Measurements from ENCODE around the gene PPME1. TPM values are rescaled to one million over a fixed set of nuclear protein-coding genes. Genes with fewer than 3 reads are reported as not detected.

Gene PPME1
- total RNA-seq, 6 donors from 2014 or later, result 13.9 to 36.9 (median 29.5) TPM

DNA sequence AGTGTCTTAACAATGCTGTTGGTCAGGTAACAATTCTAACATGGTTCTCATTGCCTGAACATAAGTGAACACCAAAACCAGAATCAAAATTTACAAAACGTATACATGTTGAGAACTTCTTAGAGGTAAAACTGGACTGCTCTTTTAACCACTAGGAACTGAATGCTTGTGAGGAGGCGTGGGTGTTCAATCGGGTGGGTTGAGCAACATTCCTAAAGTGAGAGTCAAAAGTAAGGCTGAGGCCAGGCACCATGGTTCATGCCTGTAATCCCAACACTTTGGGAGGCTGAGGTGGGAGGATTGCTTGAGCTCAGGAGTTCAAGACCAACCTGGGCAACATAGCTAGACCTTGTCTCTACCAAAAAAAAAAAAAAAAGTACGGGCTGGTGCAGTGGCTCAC is 11.5 kb downstream of the PPME1 start:
- no peak overlapping the region for H3K27ac ChIP-seq
- no peak overlapping the region for H3K4me3 ChIP-seq
- no peaks in the 10 kb centered on the region for H3K27me3 ChIP-seq
- no peaks in the 10 kb centered on the region for H3K9me3 ChIP-seq
- TF ChIP-seq POLR2A (IDR thresholded peaks at IDR 0.05) (no peak), POLR2AphosphoS5 (IDR thresholded peaks at IDR 0.05) (no peak), EP300 (IDR thresholded peaks at IDR 0.05) (no peak)
- TF ChIP-seq, protein P1, sequence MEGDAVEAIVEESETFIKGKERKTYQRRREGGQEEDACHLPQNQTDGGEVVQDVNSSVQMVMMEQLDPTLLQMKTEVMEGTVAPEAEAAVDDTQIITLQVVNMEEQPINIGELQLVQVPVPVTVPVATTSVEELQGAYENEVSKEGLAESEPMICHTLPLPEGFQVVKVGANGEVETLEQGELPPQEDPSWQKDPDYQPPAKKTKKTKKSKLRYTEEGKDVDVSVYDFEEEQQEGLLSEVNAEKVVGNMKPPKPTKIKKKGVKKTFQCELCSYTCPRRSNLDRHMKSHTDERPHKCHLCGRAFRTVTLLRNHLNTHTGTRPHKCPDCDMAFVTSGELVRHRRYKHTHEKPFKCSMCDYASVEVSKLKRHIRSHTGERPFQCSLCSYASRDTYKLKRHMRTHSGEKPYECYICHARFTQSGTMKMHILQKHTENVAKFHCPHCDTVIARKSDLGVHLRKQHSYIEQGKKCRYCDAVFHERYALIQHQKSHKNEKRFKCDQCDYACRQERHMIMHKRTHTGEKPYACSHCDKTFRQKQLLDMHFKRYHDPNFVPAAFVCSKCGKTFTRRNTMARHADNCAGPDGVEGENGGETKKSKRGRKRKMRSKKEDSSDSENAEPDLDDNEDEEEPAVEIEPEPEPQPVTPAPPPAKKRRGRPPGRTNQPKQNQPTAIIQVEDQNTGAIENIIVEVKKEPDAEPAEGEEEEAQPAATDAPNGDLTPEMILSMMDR (IDR thresholded peaks at IDR 0.05), result no peak
- no peaks in the 10 kb centered on the region for H3K4me1 ChIP-seq
- WGBS, 2 donors, result 82 to 94% methylated on average over 4 of the region's 4 CpGs
- DNase-seq (no peak), ATAC-seq (ENCODE audit: low FRiP score in 2 of 2) (no peak)
- H3K36me3 ChIP-seq, result no peaks in the 10 kb centered on the region

DNA sequence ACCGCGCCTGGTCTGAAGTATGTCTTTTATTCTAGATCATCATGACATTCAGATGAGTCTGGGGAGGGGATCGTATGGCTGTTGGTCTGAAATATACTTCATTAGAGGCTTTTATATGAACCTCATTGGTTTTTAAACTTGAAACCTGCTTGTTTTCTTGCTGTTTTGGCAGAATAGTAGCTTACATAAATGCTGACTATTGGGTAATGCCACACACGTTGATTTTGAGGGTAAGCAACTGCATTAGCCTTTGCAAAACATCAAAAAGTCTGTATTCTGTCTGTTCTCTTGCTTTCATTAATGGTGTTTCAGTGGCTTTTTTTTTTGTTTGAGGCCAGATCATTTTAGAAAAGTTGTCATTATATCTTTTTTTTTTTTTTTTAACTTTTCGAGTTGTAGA is 14.2 kb downstream of the PPME1 start:
- TF ChIP-seq, protein P1 (IDR thresholded peaks at IDR 0.05), result no peak
- TF ChIP-seq POLR2AphosphoS5 (IDR thresholded peaks at IDR 0.05), result no peak
- TF ChIP-seq POLR2A (IDR thresholded peaks at IDR 0.05), result no peak
- TF ChIP-seq EP300 (IDR thresholded peaks at IDR 0.05), result no peak
- ATAC-seq (ENCODE audit: low FRiP score in 2 of 2) (no peak), DNase-seq (no peak)
- Histone ChIP-seq H3K4me3 (no peak overlapping the region), H3K36me3 (no peaks in the 10 kb centered on the region), H3K27ac (no peak overlapping the region), H3K27me3 (no peaks in the 10 kb centered on the region), H3K9me3 (no peaks in the 10 kb centered on the region), H3K4me1 (no peaks in the 10 kb centered on the region)
- WGBS, 2 donors, result 79% methylated on average over 5 of the region's 5 CpGs

DNA sequence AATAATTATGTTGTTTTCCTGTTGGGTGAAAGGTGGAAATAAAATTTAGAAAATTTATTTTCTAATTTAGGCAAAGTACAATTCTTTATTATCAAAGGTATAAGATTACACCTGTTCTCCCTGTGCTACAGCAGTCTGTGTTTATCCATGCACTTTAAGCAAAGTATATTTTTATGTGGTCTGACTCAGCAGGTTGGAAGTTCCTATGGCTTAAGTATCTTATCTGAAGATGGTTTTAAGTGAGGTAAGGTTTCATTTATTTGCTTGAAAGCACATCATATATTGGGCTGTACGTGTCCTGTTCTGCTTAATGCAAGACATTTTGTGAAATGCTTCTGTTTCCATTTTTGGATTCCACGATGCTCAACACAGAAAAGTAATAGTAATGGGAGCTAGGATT is 14.6 kb downstream of the PPME1 start:
- Histone ChIP-seq H3K27me3 (no peaks in the 10 kb centered on the region), H3K4me3 (no peak overlapping the region), H3K4me1 (no peaks in the 10 kb centered on the region), H3K9me3 (no peaks in the 10 kb centered on the region), H3K27ac (no peak overlapping the region), H3K36me3 (peaks cover 0 to 1% (median 0%) of the 10 kb centered on the region in 4 donors)
- TF ChIP-seq POLR2AphosphoS5 (IDR thresholded peaks at IDR 0.05) (no peak), POLR2A (IDR thresholded peaks at IDR 0.05) (no peak), EP300 (IDR thresholded peaks at IDR 0.05) (no peak)
- TF ChIP-seq, protein P1 (IDR thresholded peaks at IDR 0.05), result no peak
- ATAC-seq (ENCODE audit: low FRiP score in 2 of 2) (no peak), DNase-seq (no peak)
- 80 to 93% methylated on average over 2 of the region's 2 CpGs for WGBS, 2 donors

DNA sequence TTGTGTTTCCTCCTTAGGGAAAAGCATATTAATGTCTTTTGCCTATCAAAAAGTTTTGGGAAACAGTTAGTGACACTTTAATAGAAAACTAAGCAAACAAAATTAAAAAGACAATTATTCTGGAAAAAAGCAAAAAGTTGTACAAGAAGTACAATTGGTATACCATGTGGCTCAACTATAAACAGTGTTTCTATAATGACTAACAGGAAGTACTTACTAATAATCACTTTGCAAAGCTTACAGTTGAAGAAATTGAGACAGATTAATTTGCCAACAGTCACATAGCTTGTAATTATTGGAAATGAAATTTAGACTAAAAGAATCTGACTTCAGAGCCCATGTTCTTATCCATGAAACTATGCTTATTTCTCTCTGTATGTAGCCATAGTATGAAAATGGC is 24.7 kb downstream of the PPME1 start:
- Histone ChIP-seq H3K9me3 (no peaks in the 10 kb centered on the region), H3K36me3 (peaks cover 0 to 4% (median 0%) of the 10 kb centered on the region in 4 donors), H3K4me1 (no peaks in the 10 kb centered on the region), H3K27me3 (no peaks in the 10 kb centered on the region), H3K4me3 (no peak overlapping the region), H3K27ac (no peak overlapping the region)
- DNase-seq (no peak), ATAC-seq (ENCODE audit: low FRiP score in 2 of 2) (no peak)
- TF ChIP-seq POLR2A (IDR thresholded peaks at IDR 0.05) (no peak), POLR2AphosphoS5 (IDR thresholded peaks at IDR 0.05) (no peak), EP300 (IDR thresholded peaks at IDR 0.05) (no peak)
- TF ChIP-seq, protein P1 (IDR thresholded peaks at IDR 0.05), result no peak

DNA sequence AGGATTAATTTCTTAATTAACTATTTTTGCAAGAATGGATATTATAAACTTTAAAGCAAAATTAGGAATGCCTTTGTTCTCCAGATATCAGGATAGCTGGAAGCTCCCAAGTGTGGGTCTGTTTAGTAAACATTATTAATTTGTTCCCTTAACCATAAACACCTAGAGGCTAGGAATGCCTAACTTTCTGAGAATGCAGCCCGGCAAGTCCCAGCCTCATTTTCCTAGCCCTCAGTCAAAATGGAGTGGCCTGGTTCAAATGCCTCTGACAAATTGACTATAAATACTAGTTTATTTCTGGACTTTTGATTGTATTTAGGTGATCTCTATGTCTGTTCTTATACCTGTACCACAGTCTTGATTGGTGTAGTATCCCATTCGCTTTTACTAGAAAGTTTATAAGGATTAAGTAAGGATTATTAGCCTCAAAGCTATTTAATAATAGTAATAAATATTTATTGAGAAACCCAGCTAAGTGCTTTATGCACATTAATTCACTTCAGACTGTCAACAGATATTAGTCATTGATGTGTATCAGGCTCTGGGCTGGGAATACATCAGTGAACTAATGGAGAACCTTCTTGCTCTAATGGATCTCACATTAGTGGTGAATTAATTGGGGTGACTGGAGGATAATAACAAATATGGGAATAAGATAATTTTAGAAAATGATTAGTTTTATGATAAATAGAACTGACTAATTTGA is 25.8 kb downstream of the PPME1 start:
- Histone ChIP-seq H3K4me1 (no peaks in the 10 kb centered on the region), H3K9me3 (no peaks in the 10 kb centered on the region), H3K27me3 (no peaks in the 10 kb centered on the region), H3K36me3 (no peaks in the 10 kb centered on the region), H3K4me3 (no peak overlapping the region), H3K27ac (no peak overlapping the region)
- WGBS, 2 donors, result 94 to 96% methylated on average over 2 of the region's 2 CpGs
- ATAC-seq (ENCODE audit: low FRiP score in 2 of 2) (no peak), DNase-seq (no peak)
- TF ChIP-seq, protein P1 (IDR thresholded peaks at IDR 0.05), result no peak
- TF ChIP-seq POLR2A (IDR thresholded peaks at IDR 0.05) (no peak), POLR2AphosphoS5 (IDR thresholded peaks at IDR 0.05) (no peak)

Measured in upper lobe of left lung (tissue), 6 donors.